Brain pericyte (primary cell): ENCODE results near the gene TCEAL6.
"Not testable (repeated sequence)": the region's sequence is repeated elsewhere in the genome, so short reads cannot be mapped to it uniquely, and the experiment has no call there.

Source experiments
- DNase-seq: peaks from one replicate; pipeline ENCODE4 v3.0.0-alpha.2; 2012; ENCODE audit warnings: low read depth, low spot score

TCEAL6 gene

DNA sequence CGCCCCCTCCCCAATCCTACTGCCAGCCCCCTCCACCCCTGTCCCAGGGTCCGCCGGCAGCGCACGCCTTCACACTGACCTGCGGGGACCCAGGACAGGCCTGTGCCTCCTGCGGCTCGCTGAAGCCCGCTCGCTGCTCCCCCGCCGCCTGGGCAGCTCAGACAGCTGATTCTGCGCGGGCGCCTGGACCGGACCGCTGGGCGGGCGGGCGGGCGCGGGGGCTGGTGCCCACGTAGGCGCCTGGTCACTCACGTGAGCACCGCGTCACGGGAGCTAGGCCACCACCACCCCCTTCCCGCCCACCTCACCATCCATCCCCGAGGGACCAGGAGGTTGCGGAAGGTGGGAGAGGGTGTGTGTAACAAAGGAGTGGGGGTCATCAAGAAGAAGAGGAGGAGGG lies at the start of gene TCEAL6:
Gene TCEAL6, minus strand, starts transcription at position 208 of the 400 bp plus-strand sequence.
- DNase-seq = not testable (repeated sequence)

- DNase-seq = no peak
Observed at GRCh38 chrX:102185967-102186720, 43.9 kb upstream of the TCEAL6 start.

GRCh38 chrX:102155806-102156179 lies 13.5 kb upstream of the TCEAL6 start, which contains the start of gene BEX5:
Gene BEX5, minus strand, starts transcription at chrX:102155977. Its CDS starts 1,712 bp downstream, at chrX:102154265.
- no peak for DNase-seq

- DNase-seq = no peak
Observed at GRCh38 chrX:102154900-102155805, 12.9 kb upstream of the TCEAL6 start.

GRCh38 chrX:102154218-102154860 lies 12.1 kb upstream of the TCEAL6 start:
- no peak for DNase-seq

DNA sequence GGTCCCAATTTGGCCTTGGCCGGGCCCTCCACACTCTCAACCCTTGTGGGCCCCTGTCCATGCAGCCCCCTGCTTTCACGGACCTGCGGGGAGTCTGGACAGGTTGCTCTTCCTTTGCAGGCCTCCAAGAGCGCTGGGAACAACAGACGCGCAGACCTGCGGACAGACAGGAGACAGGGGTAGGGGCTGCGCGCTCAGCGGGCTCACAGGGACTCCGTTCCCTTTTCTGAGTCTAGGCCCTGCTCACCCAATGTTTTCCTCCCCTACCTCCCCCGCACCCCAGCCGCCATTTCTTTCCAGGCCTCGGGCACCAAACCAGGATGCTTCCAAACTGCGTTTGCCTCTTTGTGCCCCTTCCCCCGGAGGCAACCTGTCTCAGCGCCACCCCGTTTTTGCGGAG lies 650 bp downstream of the TCEAL6 start:
- not testable (repeated sequence) for DNase-seq

DNA sequence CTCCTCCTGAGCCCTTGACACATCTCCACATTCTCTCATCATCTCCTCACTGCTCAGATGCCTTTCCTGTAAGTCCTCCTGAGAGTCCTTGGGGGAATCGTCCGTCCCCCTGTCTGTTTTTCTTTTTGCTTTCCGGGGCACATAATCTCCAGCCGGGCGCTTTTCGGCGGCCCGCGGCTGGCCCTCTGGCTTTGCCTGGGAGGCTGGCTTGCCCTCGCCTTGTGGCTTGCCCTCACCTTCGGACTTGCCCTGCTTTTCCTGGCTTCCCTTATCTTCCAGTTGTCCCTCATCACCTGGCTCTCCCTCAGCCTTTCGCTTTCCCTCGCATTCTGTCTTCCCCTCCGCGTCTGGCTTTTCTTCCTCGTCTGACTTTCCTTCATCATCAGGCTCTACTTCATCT lies 1.4 kb downstream of the TCEAL6 start:
- not testable (repeated sequence) for DNase-seq

DNA sequence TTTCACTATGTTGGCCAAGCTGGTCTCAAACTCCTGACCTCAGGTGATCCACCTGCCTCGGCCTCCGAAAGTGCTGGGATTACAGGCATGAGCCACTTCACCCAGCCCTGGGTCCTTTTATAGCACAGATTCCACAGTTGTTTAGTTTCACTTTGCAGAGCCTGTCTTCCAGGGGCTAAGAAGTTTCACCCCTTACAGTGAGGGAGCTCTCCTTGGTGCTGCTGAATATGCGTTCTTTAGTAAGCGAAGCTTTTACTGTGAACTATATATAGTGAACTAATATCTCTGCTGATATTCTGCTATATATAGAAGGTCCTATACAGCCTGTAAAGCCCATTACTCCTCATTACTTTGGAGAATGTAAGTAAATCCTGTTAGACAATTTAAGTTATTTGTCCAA lies 4.2 kb downstream of the TCEAL6 start:
- DNase-seq = no peak

DNA sequence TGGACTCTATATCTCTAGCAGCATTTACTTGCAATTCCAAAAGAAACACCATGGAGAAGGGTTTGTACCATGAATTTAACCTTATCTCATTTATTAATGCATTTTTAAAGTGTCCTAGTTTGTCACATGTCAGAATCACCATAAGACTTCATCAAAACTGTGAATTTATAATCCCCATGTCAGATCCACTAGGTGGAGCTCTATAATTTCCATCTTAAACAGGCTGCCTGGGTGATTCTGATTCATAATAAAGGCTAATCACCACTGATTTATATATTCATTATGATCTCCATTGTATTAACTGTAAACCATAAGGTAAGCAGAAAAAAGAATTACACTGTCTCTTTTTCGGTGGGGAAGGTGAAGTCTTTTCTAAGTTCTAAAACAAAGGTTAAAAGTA lies 12.8 kb downstream of the TCEAL6 start:
- DNase-seq = no peak

DNA sequence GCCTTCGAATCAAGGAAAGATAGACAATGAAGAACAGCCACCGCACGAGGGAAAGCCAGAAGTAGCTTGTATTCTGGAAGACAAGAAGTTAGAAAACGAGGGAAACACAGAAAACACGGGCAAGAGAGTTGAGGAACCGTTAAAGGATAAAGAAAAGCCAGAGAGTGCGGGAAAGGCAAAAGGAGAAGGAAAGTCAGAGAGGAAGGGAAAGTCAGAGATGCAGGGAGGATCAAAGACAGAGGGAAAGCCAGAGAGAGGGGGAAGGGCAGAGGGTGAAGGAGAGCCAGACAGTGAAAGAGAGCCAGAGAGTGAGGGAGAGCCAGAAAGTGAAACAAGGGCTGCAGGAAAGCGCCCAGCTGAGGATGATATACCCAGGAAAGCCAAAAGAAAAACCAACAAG lies 15.4 kb downstream of the TCEAL6 start:
- DNase-seq = no peak

- DNase-seq = not testable (repeated sequence)
Observed at GRCh38 chrX:102126080-102126818, 16.0 kb downstream of the TCEAL6 start.

DNA sequence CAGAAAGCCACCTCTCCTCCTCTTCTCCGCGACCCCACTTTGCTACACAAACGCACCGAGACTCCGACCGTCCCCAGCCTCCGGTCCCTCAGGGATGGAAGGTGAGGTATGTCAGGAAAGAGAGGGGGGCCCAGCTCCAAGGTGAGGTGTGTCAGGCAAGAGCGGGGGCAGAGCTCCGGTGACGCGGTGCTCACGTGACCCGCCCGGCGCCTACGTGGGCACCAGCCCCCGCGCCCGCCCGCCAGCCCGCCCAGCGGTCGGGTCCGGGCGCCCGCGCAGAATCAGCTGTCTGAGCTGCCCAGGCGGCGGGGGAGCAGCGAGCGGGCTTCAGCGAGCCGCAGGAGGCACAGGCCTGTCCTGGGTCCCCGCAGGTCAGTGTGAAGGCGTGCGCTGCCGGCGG lies 16.8 kb downstream of the TCEAL6 start, which contains the start of gene TCEAL2:
Gene TCEAL2, plus strand, starts transcription at position 244 of the 400 bp plus-strand sequence. CDS start 1,152 bp downstream, outside the sequence.
- DNase-seq = not testable (repeated sequence)

DNA sequence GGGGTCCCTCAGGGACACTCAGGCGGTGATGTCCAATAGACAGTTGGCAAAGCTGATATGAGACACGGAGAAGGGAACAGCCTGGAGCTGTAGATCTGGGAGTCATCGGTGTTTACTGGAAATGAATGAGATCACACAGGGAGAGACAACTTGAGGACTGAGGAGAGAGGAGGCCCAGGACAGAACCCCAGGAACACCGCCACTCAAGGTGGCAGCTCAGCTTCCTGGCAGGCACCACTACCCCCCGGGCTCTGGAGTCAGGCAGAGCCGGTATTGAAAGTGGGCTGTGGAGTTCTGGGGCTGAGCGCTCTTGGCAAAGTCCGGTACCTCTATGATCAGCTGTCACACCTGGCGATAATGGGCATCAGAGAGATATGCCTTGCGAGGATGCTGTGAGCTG lies 17.3 kb downstream of the TCEAL6 start:
- not testable (repeated sequence) for DNase-seq

- DNase-seq = no peak
Observed at GRCh38 chrX:102115748-102116147, 26.5 kb downstream of the TCEAL6 start.

- no peak for DNase-seq
Observed at GRCh38 chrX:102113367-102113766, 28.9 kb downstream of the TCEAL6 start.
